Measurements from ENCODE around the gene GOLGA3.

DNA sequence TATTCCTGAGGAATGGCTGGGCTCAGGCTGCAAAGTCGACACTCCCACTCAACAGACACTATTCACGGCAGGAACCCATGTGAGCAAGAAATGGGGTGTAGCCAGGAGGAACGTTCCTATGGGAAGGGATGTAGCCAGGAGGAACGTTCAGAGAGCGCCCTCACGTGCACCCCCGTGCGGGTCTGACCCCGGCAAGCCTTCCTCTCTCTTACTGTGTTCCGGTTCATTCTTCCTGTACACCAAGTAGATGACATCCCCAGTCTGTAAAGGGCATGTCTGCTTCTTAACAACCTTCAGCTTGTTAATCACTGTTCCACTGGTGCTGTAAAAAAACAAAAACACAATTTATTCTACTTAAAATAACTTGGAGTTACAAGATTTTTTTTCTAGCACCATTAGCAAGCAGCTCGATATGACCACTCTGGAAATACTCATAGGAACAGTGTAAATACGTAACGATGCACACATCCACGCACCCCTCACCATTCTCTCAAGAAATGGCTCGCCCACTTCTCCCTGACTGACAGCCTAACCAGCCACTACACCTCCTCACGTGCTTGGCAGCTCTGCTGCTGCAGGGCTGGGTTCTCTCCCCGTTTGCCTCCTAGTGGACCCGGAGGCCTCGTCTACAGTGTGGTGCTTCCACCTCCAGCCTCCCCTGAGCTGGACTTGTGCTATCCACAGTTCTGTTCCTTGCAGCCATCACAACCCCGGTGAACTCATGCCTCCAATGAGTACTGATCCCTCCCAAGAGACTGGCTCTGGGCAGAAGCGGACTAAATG is 43.6 kb upstream of the GOLGA3 start:
- TF ChIP-seq, protein P1, sequence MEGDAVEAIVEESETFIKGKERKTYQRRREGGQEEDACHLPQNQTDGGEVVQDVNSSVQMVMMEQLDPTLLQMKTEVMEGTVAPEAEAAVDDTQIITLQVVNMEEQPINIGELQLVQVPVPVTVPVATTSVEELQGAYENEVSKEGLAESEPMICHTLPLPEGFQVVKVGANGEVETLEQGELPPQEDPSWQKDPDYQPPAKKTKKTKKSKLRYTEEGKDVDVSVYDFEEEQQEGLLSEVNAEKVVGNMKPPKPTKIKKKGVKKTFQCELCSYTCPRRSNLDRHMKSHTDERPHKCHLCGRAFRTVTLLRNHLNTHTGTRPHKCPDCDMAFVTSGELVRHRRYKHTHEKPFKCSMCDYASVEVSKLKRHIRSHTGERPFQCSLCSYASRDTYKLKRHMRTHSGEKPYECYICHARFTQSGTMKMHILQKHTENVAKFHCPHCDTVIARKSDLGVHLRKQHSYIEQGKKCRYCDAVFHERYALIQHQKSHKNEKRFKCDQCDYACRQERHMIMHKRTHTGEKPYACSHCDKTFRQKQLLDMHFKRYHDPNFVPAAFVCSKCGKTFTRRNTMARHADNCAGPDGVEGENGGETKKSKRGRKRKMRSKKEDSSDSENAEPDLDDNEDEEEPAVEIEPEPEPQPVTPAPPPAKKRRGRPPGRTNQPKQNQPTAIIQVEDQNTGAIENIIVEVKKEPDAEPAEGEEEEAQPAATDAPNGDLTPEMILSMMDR (IDR thresholded peaks at IDR 0.05), result no peak
- no peak for TF ChIP-seq POLR2A (IDR thresholded peaks at IDR 0.05)
